Measurements from ENCODE around the gene RANBP3.
A peak's percentile ranks its signal among the peaks of the same experiment; 100 is the strongest.
"Not testable (repeated sequence)": the region's sequence is repeated elsewhere in the genome, so short reads cannot be mapped to it uniquely, and the experiment has no call there.

Gene RANBP3

DNA sequence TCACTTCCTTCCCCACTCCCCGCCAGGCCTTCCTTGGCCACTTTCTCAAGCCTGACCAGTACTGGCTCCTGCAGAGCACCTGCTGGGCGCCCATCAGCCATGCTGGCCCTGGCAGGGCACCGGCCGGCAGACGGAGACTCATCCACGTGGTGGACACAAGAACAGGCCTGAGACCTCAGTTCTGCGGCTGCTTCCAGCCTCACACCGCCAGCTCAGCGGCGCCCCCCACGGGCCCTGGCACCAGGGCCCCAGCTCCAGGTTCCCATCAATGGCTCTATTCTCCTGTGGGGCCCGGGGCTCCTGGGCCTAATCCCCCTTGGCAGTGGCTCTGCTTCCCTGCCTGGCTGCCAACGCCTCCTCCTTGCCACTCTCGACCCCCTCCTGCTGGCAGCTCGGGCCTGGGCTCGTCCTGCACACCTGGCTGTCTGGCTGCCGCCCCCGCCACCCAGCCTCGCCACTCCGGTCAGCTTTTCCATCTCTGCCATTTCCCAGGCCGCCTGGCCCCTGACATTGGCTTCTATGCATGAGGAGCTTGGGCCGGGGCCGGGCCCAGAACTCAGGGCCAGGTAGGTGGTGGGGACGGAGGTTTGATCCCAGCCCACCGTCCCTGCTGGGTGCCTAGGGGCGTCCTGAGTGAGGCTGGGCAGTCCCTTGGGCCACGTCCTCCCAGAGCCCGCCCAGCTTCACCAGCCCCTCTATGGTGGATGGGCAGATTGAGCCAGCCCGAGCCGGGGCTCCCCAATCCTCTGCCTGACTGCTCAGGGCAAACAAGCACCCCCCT is 80.6 kb downstream of the RANBP3 start:
- no peak for DNase-seq
- intact Hi-C loops (cut with DNase I) = no loop called here

DNA sequence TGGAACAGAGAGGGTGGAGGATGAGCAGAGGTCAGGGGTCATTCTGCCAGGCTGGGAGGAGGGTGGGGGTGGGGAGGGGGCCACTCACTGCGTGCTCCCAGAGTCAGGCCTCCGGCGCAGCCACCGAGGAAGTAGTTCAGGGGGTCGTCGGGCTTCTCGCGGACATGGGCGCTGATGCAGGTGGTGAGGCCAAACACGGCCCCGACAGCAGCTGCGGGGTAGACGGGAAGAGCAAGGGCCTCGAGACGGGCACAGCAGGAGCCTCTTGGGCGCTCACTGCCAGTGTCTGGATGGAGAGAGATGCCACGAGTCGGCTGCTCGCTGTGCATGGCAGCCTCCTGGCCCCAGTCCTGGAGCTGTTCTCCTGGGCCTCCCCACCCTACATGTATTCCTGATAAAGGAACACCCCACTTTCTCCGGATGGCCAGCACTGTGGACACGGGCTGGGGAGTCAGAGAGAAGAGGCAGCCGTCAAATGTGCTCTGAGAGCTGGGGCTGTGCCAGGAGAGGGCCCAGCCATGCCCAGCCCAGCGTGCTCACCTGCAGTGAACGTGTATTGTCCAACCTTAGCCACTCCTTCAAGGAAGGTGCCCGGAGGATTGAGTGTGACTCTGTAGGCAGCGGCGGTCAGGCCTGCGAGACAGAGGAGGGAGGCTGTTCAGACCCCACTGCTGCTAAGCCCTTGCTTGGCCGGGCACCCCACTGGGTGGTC is 81.4 kb downstream of the RANBP3 start:
- intact Hi-C loops (cut with DNase I) = no loop called here
- DNase-seq = no peak

DNA sequence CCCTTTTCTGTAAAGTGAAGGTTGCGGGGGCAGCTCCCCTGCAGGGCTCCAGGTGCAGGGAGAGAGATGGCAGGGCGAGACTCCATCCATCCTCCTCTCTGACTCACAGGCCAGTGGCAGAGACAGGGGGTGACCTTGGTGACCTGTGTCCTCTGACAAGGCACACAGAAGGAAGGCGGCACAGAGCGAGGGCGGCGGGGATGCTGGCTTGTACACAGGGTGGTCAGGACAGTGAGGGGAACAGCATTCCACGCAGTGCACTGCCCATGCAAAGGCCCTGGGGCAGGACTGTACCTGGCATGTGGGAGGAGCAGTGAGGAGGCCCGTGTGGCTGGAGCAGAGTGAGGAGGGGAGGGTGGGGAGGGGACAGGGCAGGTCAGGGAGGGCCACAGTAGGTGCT is 82.0 kb downstream of the RANBP3 start:
- DNase-seq = no peak
- intact Hi-C loops (cut with DNase I) = no loop called here

DNA sequence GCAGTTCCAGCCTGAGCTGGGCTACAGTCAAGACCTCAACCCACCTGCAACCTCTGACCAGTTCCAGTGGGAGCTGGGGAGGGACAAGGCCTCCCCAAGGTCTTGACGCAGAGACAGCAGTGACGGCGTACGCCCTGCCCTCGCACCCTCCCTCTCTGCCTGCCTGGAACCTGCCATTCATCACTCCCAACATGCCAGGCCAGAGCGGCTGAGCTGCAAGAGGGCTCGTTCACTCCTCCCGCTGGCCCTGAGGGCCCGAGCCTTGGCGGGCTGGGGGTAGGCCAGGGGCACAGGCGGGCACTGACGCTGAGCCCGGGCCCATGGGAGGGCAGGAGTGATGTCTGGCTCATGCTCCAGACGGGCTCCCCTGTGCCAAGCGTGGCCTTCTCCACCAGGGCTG is 82.5 kb downstream of the RANBP3 start:
- no peak for DNase-seq
- intact Hi-C loops (cut with DNase I) = no loop called here

DNA sequence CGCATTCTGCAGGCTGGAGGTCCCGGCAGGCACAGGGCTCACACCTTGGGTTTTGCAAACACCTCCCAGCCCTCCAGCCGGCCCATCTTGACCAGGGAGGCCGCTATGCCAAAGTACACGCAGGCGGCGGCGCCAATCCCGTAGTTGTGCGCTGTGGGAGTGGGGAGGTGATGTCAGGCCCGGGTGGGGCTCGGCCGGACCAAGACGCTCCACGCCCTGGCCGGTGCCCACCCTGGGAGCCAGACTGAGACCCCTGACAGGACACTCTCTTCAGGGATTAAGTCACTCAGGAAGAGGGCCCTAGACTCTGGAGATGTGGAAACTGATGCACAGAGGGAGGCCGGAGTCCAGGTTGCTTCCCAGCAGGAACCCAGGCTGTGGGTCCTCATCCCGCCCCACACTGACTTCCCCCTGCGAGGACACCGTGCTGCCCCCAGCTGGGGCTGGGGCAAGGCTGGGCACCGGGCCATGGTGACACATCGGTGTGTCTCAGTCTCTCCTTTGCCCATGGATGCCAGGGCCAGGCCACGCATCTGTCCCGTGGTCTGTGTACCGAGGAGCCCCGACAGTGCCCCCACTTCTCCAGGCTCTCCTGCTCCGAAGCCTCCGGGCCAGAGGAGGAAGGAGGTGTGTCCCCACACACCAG is 83.1 kb downstream of the RANBP3 start:
- intact Hi-C loops (cut with DNase I) = no loop called here

DNA sequence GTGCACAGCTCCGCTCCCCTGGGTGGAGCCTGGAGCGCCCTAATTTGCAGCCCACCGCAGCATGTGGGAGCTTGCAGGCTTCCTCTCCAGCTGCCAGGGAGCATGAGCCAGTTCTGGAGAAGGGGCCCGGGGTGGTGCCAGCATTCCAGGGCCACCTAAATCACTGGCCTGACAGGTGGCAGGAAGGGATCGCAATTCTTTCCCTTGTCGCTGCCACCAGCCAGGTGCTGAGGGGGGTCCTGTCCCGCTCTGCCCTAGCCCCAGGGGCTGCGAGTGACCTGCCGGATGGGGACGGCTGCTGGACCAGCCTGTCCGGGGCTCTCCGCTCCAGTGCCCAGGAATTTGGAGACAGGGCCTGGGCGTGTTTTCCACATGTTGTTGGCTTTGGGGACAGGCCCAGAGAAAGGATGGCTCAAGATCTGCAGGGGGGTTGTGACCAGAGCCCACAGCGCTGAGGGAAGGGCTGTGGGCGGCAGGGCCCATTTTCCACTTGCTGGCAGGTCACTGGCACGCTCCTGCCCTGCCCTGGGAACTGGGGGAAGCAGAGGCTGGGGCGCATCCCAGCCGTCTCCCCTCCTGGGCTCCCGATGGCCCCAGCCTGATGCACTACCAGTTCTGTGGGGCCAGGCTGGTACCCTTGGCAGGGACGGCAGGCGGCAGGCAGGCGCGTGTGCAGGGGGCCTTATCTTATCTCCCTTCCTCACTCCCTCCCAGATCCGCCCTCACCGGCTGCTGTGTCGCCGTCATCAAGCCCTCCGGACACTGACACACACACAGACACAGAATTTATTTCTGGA is 83.8 kb downstream of the RANBP3 start:
- DNase-seq = no peak
- intact Hi-C loops (cut with DNase I) = no loop called here

More for the DNA sequence above, 83.1 kb downstream of the RANBP3 start:
- no peak for DNase-seq

DNA sequence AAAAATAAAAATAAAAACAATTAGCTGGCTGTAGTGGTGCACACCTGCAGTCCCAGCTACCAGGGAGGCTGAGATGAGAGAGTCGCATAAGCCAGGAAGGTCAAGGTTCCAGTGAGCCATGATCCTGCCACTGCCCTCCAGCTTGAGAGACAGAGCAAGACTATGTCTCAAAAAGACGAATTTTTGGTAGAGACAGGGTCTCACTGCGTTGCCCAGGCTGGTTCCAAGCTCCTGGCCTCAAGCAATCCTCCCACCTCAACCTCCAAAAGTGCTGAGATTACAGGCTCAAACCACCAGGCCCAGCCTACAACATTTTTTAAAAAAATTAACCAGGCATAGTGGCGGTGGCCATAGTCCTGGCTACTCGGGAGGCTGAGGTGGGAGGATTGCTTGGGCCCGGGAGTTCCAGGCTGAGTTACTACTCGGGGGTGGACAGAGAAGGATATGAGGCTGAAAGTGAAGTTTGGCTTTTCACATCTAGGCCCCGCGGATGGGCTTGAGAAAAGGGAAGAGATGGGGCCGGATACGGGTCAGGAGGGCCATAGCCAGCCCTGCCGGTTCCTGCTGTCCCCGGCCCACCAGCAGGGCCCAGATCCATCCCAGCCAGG is 84.5 kb downstream of the RANBP3 start:
- intact Hi-C loops (cut with DNase I) = no loop called here

DNA sequence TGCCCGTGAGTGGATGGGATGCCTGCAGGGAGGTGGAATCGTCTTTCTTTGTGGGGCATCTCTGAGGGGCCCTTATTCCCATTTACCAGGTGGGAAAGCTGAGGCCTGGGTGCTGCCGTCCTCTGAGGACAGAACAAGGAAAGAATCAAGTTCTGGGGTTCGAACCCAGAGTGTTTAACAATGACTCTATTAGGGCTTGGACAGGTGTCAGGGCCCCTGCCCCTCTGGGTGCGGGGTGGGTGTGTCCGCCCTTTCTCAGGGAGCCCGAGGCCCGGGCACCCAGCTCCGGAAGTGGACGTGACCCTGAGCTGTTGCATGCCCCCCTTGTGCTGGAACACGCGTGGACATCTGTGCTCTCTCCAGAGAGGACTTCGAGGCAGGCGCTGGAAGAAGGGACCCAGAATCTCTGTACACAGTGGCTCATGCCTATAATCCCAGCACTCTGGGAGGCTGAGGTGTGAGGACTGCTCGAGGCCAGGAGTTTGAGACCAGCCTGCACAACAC is 85.1 kb downstream of the RANBP3 start:
- DNase-seq = no peak
- intact Hi-C loops (cut with DNase I) = no loop called here

More for the DNA sequence above, 84.5 kb downstream of the RANBP3 start:
- no peak for DNase-seq

DNA sequence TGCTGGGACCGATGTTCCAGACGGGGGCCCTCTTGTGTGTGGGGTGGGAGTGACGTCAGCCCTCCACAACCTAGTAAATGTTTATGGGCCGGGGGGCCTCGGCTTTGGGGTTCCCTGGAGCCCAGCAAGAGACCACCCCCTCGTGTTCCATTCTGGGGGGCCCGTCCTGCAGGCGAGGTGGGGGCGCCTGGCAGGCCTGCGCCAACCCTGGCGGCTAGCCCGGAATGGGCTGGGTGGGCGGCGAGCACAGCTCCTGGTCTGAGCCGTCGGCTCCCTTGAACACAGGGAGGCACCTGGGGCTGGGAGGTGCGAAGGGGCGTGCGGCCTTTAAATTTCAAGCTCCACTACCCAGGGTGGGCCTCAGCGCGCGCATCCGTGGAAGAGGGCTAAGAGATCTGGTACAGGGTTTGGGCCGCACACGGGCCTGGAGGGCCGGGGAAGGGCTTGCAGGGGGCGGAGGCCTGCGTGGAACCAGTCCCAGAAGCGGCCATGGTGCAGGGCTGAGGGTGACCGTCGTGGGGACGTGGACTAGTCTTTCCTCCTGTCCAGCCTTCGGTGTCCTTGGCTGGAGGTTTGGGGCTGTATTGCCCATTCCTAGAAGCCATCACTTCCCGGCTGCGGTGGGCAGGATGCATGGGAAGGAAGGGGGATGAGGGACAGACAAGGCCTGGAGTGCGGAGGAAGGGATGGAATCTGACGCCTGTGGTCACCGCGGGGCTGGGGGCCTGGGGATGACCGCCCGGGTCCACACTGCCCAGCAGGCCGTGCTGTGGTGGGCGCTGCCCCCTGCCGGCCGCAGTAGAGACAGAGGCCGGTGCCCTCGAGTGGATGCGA is 85.8 kb downstream of the RANBP3 start:
- intact Hi-C loops (cut with DNase I) = no loop called here
- DNase-seq = peak in 24 of 42 donors; percentile 14 to 66 (median 40)

DNA sequence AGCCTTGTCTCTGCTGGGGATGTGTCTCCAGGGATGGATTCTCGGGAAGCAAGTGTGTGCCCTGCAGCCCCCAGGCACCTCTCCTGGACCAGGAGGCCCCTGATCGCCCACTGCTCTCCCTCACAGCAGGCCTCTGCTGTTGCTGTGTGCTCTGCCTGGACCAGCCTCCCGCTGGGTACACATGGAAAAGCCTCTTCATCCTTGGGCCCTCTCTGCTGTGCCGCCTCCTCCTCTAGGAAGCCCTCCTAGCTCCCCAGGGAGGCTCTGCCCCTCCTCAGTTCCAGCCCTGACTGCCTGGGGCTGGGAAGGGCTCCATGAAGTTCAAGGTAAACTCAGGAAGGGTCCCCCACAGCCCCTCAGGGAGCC is 86.4 kb downstream of the RANBP3 start:
- intact Hi-C loops (cut with DNase I) = no loop called here
- DNase-seq = no peak

DNA sequence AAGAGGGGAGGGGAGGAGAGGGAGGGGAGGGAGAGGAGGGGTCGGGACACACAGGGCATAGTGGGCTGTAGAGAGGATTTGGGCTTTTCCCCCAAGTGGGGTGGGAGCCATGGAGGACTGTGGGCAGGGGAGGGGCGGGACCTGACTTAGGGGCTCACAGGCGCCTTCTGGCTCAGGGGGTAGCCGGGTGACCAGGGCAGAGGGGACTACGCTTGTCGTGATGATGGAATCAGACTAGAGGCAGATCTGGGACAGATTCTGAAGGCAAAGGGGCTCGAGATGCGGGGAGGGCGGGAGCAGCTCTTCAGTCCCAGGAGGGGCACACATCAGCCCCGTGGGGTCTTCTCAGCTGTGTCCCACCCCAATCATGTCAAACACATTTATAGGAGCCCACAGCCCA is 87.8 kb downstream of the RANBP3 start:
- intact Hi-C loops (cut with DNase I) = no loop called here
- no peak for DNase-seq

DNA sequence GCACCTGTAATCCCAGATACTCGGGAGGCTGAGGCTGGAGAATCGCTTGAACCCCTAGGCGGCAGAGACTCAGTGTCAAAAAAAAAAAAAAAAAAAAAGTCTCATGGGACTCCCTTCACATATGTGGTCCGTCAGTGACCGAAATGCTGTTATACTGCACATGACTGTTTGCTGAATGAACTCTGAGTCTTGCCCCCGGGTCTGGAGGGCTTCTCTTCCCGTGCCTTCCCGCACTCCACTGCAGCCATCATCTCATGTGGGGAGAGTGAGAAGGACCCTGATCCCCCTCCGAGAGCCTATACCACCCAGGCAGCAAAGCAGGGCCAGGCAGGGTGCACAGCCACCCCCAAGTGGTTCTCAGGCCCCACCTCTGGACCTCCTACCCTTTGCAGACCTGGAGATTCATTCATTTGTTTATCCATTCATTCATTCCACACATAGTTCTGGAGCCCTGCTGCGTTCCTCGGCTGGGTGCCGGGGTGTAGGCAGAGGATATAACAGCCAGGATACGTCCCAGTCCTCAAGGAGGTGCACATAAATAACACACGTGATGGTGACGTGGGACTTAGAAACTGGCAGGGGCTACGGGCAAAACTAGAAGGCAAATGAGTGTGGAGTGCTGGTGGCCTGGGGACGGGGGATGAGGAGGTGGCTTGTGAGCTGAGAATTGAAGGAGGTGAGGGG is 88.5 kb downstream of the RANBP3 start:
- no peak for DNase-seq
- intact Hi-C loops (cut with DNase I) = no loop called here

DNA sequence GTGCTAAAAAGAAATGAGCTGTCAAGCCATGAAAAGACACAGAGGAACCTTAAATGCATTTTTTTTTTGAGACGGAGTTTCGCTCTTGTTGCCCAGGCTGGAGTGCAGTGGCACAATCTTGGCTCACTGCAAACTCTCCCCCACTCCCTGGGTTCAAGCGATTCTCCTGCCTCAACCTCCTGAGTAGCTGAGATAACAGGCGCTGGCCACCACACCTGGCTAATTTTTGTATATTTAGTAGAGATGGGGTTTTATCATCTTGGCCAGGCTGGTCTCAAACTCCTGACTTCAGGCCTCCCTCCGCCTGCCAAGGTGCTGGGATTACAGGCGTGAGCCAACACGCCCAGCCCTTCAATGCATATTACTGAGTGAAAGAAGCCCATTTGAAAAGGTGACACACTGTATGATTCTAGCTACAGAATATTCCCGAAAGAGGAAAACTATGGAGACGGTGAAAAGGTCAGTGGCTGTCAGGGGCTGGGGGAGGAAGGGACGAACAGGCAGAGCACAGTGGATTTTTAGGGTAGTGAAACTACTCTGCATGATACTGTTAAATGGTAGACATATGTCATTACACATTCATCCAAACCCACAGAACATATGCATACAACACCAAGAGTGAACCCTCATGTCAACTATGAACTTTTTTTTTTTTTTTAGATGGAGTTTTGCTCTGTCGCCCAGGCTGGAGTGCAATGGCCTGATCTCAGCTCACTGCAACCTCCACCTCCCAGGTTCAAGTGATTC is 93.7 kb downstream of the RANBP3 start:
- intact Hi-C loops (cut with DNase I); DNase-seq: not testable (repeated sequence)

DNA sequence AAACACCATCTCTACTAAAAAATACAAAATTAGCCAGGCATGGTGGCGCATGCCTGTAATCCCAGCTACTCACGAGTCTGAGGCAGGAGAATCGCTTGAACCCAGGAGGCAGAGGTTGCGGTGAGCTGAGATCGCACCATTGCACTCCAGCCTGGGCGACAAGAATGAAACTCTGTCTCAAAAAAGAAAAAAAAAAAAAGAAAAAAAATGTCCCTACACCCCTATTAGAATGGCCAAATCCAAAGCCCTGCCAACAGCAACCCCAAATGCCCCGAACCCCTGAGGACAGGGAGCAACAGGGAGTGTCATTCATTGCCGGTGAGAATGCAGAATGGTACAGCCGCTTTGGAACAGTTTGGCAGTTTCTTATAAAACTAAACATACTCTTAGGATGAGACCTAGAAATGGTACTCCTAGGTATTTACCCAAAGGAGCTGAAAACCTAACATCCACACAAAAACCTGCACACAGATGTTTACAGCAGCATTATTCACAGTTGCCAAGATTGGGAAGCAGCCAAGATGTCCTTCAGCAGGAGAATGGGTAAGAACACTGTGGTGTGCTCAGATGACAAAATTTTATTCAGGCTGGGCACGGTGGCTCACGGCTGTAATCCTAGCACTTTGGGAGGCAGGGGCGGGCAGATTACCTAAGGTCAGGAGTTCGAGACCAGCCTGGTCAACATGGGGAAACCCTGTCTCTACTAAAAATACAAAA is 94.6 kb downstream of the RANBP3 start:
- intact Hi-C loops (cut with DNase I); DNase-seq: not testable (repeated sequence)

DNA sequence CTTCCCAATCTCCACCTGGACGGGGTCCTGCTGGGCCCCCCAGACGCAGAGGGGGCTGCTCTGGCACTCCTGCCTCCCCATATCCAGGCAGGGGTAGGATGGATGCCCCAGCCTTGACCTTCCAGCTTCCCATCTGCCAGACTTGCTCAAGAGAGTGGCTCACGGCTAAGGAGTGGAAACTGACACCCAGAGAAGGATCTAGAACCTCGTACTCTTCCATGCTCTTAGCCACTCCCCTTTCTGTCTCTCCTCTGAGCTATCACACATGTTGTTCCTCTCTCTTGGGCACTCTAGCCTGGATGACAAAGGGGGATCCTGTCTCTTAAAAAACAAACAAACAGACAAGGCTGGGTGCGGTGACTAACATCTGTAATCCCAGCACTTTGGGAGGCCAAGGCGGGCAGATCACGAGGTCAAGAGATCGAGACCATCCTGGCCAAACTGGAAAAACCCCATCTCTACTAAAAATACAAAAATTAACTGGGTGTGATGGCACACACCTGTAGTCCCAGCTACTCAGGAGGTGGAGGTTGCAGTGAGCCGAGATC is 95.4 kb downstream of the RANBP3 start:
- intact Hi-C loops (cut with DNase I) = no loop called here
- no peak for DNase-seq

Data from head of caudate nucleus (tissue), 42 donors.